Erythroblast (primary cell): ENCODE data around the gene TSC22D4.
"Not testable (repeated sequence)": the region's sequence is repeated elsewhere in the genome, so short reads cannot be mapped to it uniquely, and the experiment has no call there.

Source experiments
- DNase-seq, 2 experiments: peaks; one replicate each; lab custom pipeline; 2025; lab: John Stamatoyannopoulos, UW
- GATA1 ChIP-seq: IDR thresholded peaks from 2 replicates; pipeline ENCODE4 v1.6.1; 2011; ENCODE audit warnings: low read depth, mild to moderate bottlenecking, control low read depth, low read length, moderate library complexity
- POLR2A ChIP-seq: IDR thresholded peaks from 2 replicates; pipeline ENCODE4 v1.6.1; 2011; ENCODE audit warnings: mild to moderate bottlenecking, low read length

The TSC22D4 gene

DNA sequence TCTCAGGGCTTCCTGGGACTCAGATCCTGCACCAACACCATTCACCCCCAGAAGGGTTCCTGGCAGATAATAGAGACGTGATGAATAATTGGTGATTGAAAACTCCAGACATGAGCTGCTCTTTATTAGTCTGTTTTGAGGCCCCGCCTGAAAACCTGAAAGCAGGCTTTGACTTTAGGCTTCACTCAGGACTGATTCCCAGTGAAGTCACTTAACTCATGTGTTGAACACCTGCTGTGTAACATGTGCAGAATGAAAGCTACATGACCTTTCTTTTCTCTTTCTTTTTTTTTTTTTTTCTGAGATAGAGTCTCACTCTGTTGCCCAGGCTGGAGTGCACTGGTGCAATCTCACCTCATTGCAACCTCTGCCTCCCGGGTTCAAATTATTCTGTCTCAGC, 23.8 kb downstream of the TSC22D4 start:
- no peak for DNase-seq
- no peak for TF ChIP-seq POLR2A
- TF ChIP-seq GATA1: no peak

DNA sequence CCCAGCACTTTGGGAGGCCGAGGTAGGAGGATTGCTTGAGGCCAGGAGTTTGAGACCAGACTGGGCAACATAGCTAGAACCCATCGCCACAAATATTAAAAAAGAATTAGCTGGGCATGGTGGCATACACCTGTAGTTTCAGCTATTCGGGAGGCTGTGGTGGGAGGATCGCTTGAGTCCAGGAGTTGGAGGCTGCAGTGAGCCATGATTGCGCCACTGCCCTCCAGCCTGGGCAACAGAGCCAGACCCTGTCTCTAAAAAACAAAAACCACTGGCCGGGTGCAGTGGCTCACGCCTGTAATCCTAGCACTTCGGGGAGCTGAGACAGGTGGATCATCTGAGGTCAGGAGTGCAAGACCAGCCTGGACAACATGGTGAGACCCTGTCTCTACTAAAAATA, 25.2 kb downstream of the TSC22D4 start:
- not testable (repeated sequence) for DNase-seq

GRCh38 chr7:100452513-100452912, 26.5 kb downstream of the TSC22D4 start:
- no peak for DNase-seq
- TF ChIP-seq GATA1 (no peak), POLR2A (no peak)

GRCh38 chr7:100449190-100449795, 29.7 kb downstream of the TSC22D4 start:
- no peak for DNase-seq
- no peak for TF ChIP-seq POLR2A
- no peak for TF ChIP-seq GATA1

GRCh38 chr7:100447363-100447762, 31.7 kb downstream of the TSC22D4 start:
- DNase-seq: not testable (repeated sequence)

DNA sequence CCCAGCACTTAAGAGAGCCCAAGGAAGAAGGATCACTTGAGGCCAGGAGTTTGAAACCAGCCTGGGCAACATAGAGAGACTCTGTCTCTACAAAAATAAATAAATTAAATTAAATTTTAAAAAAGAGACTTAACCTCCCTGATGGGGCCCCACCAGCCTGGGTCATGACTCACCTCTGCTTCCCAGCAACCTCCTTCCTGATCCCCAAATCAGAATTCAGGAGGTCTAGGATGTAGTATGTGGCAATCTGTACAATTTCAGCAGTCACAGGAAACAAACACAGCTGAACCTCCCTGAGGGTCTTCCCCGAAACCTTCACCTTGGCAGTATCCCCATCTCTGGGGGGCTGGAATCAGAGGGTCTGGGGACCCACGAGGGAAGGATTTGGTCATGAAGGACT, 33.0 kb downstream of the TSC22D4 start:
- no peak for TF ChIP-seq POLR2A
- TF ChIP-seq GATA1: no peak
- no peak for DNase-seq

DNA sequence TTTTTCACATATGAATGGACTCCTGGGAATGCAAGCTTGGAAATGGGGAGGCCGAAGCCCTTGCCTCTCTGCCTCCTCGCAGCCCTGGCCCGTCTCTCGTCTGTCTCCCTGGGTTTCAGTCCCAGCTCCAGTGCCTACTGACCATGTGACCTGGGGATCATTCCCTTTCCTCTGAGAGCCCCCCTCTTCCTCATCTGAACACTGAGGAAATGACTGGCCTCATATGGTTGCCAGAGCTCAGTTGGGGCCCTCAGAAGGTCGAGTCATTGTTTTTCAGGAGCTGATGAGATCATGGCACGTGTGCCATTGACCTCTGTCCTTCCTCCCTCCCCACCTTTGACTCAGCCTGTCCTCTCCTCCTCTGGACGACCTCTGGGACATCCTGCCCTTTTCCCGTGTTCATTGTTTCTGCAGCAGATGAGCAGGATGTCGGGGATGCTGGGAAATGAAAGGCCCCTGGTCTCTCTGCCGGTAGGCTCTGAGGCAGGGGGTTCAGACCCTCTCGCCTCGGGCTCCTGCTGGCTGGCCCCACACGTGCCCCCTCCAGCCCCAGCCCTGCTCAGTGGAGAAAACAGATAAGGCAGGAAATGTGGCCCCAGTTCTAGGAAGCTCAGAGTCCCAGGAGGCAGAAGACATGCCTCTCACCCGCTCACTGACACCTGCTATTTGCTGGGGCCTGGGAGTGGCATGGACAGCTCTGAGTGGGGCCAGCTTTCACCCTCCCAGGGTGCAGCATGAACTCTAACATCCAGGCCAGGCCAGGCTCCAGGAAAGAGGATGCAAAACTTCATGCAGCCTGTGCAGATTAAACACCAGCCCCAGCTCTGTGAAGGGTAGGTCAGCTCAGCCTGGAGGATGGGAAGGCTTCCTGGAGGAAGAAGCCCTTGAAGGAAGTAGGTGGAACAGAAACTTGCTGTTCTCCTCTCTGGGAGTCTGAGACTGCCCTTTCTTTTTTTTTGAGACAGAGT, 34.4 kb downstream of the TSC22D4 start:
- TF ChIP-seq POLR2A (no peak), GATA1 (no peak)
- DNase-seq: peak; percentile 72 to 79

- TF ChIP-seq POLR2A: no peak
- TF ChIP-seq GATA1: no peak
- no peak for DNase-seq
Observed at GRCh38 chr7:100443096-100443840, 35.7 kb downstream of the TSC22D4 start.

DNA sequence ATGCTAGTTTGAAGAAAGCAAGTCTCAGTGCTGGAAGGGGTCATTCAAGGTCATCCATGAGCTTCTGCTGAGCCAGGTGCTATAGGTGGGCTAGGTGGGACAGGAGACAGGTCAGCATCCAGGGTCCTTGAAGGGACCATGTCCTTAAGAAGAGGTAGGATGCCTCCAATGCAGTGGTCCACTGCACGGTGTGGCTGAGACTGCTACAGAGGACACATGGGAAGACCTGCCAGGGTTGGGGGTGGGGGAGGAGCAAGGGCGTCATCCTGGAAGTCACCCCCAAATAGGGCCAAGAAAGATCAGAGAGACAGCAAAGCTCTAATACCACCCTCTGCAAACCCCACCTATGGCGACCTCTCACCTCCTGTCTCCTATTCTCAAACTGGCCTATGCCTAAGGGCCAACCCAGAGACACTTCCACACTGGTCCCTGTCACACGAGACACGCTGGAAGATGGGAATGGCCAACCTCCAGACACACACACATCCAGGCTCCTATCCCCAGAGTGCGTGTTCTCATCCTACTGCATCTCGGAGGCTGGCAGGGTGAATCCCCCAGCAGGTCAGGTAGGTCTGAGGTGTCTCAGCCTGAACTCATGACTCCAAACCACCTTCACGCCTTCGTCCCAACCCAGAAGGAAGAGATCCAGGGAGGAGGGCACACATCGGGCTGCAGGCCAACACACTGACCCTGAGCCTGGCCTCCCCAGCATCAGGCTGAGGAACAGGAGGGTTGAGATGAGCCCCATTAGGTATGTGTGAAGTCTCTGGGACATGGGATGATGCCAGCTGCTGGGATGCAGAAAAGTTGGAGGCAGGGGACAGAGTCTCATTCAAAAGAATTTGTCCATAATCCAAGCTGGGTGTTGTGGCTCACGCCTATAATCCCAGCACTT, 37.1 kb downstream of the TSC22D4 start:
- TF ChIP-seq POLR2A (no peak), GATA1 (no peak)
- DNase-seq: no peak

DNA sequence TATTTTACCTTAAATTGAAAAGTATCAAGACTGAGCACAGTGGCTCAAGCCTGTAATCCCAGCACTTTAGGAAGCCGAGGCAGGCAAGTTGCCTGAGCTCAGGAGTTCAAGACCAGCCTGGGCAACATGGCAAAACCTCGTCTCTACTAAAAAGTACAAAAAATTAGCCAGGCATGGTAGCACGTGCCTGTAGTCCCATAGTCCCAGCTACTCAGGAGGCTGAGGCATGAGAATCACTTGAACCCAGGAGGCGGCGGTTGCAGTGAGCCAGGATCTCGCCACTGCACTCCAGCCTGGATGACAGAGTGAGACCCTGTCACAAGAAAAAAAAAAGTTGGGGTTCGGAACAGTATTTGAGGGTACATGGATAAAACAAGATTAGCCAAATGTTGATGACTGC, 39.8 kb downstream of the TSC22D4 start:
- not testable (repeated sequence) for DNase-seq

GRCh38 chr7:100438731-100439130, 40.3 kb downstream of the TSC22D4 start:
- not testable (repeated sequence) for DNase-seq

DNA sequence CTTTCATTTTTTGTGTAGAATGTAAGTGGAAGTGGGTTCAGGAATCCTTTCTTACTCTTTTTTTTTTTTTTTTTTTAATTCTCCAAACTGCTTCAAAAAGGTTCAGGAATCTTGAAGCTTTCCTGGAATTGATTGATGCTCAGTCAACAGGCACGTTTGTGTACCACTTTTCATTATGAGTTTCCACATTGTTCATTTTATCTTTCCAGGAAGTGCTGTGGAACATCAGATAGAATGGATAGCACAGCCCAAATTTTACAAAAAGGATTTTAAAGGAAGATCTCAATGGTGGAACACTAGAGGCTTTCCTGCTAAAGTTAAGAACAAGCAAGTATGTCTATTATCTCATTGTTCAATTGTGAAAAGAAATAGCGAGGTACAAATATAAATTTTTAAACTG, 40.8 kb downstream of the TSC22D4 start:
- DNase-seq: no peak
- TF ChIP-seq GATA1 (no peak), POLR2A (no peak)

DNA sequence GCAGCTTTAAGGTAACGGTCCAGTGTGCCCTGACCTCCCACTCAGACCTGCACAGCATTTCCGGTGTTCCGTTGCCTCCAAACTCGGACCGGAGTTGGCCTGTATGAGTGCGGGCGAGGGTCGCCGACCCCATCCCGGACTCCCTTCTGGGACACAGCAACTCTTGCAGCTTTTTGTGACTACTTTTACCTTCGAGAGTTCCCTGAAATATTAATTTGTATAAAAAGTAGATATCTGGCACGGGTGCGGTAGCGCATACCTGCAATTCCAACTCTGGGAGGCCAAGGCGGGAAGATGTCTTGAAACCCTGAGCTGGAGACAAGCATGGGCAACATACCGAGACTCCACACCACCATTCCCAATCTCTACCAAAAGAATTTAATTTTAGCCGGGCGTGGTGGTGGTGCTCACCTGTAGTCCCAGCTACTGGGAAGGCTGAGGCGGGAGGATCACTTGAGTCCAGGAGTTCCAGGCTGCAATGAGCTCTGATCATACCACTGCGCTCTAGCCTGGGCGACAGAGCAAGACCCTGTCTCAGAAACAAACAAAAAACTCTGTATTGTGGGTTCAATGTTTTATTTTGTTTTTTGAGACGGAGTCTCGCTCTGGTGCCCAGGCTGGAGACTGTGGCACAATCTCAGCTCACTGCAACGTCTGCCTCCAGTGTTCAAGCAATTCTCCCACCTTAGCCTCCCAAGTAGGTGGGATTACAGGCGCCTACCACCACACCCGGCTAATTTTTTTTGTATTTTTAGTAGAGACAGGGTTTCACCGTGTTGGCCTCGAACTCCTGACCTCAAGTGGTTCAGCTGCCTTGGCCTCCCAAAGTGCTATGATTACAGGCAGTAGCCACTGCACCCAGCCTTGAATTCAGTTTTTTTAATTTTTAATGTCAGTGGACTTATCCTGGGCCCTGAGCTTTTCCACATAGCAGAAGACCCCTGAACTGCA, 41.6 kb downstream of the TSC22D4 start:
- DNase-seq: no peak
- TF ChIP-seq GATA1: no peak
- TF ChIP-seq POLR2A: no peak
